ENCODE measurements around the gene EML4.

- TF ChIP-seq E4F1 (CRISPR knock-in tag; IDR thresholded peaks at IDR 0.05; ENCODE audit: borderline replicate concordance) (no peak), FOXO4 (CRISPR knock-in tag; IDR thresholded peaks at IDR 0.05) (no peak), ZNF780A (CRISPR knock-in tag; IDR thresholded peaks at IDR 0.05) (no peak), CTCF (IDR thresholded peaks at IDR 0.05 in 2 of 3, conservative IDR thresholded peaks at IDR 0.05 in 1 of 3; ENCODE audit: insufficient read depth in 2 of 3, low read depth in 1 of 3, low read length in 3 of 3) (no peak), STAT6 (CRISPR knock-in tag; IDR thresholded peaks at IDR 0.05) (no peak), ZNF830 (CRISPR knock-in tag; IDR thresholded peaks at IDR 0.05) (no peak), MAX (CRISPR knock-in tag; IDR thresholded peaks at IDR 0.05) (no peak), PREB (CRISPR knock-in tag; IDR thresholded peaks at IDR 0.05) (no peak), PATZ1 (CRISPR knock-in tag; IDR thresholded peaks at IDR 0.05; ENCODE audit: borderline replicate concordance) (no peak), POLR3G (IDR thresholded peaks at IDR 0.05; ENCODE audit: extremely low read depth, insufficient read length, insufficient replicate concordance) (no peak)
These were observed 58.3 kb downstream of the EML4 start for GRCh38 chr2:42227491-42227890.
